AG10803 (cell line): Measurements from ENCODE around the gene TMEM255A.

ENCODE experiments used
- DNase-seq: peaks from one replicate; pipeline ENCODE4 v3.0.0; 2010; ENCODE audit warnings: low read depth
- H3K4me3 ChIP-seq: 2 replicates; pipeline ENCODE4 v1.5.1; 2011; ENCODE audit warnings: mild to moderate bottlenecking, low read length, control low read depth
- TF ChIP-seq, protein P1 (sequence below): conservative IDR thresholded peaks from 2 replicates; pipeline ENCODE4 v1.5.1; 2011; ENCODE audit warnings: mild to moderate bottlenecking, low read length, control low read depth, inconsistent platforms

TMEM255A gene

DNA sequence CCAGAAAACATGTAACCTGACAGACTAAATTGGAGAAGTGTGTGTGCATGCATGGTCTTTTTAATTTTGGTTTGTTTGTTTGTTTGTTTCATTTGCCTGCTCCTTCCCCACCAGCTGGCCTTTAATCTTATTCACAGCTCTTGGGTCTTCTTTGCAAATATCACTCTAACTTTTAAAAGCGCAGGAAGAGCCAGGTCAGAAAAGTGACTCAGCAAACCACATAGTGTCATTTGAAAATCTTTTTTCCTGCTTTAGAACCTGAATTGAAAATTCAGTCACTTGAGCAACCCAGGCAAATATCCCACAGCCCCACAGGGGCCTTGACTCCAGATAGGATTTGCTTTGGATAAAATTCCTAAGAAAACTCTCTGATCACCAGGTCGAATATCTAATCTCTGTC, 4.6 kb downstream of the TMEM255A start:
- TF ChIP-seq, protein P1, sequence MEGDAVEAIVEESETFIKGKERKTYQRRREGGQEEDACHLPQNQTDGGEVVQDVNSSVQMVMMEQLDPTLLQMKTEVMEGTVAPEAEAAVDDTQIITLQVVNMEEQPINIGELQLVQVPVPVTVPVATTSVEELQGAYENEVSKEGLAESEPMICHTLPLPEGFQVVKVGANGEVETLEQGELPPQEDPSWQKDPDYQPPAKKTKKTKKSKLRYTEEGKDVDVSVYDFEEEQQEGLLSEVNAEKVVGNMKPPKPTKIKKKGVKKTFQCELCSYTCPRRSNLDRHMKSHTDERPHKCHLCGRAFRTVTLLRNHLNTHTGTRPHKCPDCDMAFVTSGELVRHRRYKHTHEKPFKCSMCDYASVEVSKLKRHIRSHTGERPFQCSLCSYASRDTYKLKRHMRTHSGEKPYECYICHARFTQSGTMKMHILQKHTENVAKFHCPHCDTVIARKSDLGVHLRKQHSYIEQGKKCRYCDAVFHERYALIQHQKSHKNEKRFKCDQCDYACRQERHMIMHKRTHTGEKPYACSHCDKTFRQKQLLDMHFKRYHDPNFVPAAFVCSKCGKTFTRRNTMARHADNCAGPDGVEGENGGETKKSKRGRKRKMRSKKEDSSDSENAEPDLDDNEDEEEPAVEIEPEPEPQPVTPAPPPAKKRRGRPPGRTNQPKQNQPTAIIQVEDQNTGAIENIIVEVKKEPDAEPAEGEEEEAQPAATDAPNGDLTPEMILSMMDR = no peak
- no peak for DNase-seq
- no peak overlapping the region for H3K4me3 ChIP-seq

DNA sequence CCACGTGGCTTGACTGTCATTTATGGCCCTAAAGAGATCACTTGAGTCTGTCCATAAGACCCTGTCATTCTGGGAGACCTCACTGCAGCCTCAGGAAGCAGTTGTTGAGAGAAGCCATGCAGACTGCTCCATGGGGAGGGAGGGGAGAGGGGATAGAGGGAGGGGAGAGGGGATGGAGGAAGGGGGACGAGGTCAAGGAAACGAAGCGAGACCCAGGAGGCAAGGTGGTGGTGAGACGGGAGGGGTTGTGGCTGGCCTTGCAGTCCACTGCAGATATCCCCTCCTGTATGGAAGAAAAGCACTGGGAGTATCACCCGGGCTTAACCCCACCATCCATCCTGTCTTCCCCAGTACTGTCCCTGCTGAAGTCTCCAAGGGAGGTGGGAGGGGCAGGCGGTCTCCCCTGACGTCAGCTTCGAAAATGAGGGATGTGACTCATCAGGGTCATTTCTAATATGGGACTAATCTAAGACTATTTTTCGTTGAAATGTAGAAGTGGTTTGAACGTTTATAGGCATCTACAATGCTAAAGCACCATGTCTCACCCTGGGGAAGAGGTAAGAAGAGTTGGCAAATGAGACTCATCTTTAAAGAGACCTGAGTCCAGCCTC, 5.6 kb downstream of the TMEM255A start:
- no peak overlapping the region for H3K4me3 ChIP-seq
- DNase-seq = no peak
- TF ChIP-seq, protein P1 = no peak

DNA sequence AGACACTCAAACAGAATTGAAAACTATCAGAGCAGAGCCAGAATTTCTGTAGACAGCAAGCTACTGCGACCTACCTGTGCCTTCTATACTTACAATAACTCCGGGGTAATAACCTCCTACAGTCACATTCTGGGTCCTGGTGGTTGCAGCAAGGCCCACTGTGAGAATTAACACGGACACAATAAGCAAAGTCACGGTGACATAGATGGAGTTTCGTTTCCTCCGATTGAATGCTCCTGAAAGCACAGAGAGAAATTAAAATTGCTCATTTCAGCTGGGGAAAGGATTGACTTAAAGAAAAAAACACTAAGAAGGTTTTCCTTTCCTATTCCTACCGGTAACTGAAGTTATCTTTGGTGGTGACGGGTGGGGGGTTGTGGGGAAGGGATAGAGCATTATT, 7.0 kb downstream of the TMEM255A start:
- no peak overlapping the region for H3K4me3 ChIP-seq
- no peak for DNase-seq
- TF ChIP-seq, protein P1 = no peak

DNA sequence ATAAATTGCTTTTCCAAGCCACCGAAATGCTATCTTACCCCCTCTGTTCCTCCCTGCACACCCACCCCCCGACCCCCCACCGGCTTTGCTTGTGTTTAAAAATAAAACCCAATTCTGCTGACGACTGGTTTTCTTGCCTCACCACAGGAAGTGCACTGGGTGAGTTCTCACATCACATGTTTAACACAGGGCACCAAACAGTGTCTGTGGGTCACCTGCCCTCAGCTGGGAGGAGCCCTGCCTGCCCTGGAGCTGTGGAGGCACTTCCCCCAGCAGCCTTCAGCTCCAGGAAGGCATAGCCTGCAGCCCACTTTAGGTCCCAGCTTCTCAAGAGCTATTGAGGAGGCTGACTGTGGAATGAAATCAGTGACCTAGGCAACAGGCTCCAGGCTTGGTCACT, 8.8 kb downstream of the TMEM255A start:
- no peak for DNase-seq
- TF ChIP-seq, protein P1 = no peak
- H3K4me3 ChIP-seq = no peak overlapping the region

DNA sequence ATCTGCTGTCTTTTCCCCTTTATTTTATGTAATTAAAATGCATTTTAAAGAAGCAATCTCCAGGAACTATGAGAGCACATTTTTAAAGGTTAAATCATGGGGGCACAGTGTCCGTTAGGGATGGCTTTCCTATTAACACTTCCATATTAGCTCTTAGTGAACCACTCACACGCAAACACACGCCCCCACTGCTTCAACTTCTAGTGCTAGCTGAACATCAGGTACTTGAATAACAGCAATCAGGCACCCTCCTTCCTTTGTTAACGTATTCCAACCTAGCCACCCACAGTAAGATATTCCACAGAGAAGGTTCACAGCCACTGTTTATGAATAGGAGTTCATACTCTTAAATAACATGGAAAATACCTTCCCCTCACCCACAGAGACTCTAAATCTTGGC, 9.3 kb downstream of the TMEM255A start:
- no peak for DNase-seq
- no peak overlapping the region for H3K4me3 ChIP-seq
- TF ChIP-seq, protein P1 = no peak

DNA sequence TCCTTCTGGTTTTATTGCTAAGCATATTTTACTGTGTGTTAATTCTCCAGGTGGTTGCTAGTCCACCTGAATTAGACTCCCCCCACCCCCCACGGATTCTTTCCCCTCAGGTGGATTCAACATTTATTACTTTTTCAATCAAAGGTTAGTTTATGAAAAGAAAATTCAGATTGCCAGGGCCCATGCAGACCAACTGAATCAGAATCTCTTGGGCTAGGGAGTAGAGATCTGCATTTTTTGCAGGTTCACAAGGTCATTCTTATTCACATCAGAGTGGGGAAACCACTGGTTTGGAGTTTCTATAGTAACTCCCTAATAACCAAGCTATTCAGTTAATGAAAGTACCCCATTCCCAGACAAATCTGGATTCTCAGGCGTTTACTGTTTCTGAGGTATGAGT, 9.8 kb downstream of the TMEM255A start:
- no peak for DNase-seq
- no peak overlapping the region for H3K4me3 ChIP-seq
- TF ChIP-seq, protein P1 = no peak

DNA sequence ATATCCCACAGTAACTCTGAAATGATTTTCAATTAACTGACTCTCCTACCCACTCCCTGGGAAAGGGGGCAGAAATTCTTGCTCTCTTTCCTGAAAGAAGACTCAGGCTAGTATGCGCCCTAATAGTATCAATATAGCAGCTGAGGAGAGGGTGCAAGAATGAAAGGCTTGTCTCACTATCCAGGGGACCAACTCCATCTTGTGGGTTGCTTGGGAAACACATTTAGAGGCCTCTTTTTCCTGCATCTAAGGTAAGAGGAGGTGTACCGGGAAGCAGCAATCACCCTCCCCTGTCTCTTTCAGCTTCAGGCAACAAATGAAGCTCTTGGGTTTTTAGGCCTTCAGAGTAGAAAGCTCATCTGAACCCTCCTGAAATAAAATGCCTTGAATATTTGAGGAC, 11.3 kb downstream of the TMEM255A start:
- H3K4me3 ChIP-seq = no peak overlapping the region
- TF ChIP-seq, protein P1 = no peak
- DNase-seq = no peak
